D721Med (cell line): ENCODE data around the gene STX1A.
A peak's percentile ranks its signal among the peaks of the same experiment; 100 is the strongest.

Experiments
- DNase-seq: peaks from one replicate; pipeline ENCODE4 v3.0.0; 2011; ENCODE audit warnings: low spot score; ENCODE audit not compliant: insufficient read length
- FAIRE-seq: peaks from 2 replicates; lab custom pipeline; 2011; peaks lifted over from hg19 to GRCh38; lab: Jason Lieb, UNC
- CTCF ChIP-seq: IDR thresholded peaks from 2 replicates; pipeline ENCODE4 v1.5.1; 2012; ENCODE audit warnings: mild to moderate bottlenecking, control low read depth; ENCODE audit not compliant: insufficient read depth; ENCODE audit errors: missing control alignments

The STX1A gene

DNA sequence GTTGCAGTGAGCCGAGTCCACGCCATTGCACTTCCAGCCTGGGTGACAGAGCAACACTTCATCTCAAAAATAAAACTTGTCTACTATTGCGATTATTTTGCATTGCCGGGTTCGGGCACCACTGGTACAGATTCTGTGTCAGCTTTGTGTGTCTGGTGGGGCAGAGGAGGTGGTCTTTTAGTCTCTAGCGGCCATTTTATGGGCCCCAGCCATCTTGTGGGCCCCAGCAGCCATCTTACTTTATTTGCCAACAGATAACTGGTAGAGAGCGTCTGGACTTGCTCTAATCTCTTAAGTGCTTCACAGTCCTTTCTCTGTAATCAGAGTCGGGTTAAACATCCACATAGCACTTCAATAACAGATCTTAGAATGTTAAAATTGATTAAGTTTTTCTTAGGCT, 31.2 kb downstream of the STX1A start:
- TF ChIP-seq CTCF: no peak
- DNase-seq (no peak), FAIRE-seq (no peak)

DNA sequence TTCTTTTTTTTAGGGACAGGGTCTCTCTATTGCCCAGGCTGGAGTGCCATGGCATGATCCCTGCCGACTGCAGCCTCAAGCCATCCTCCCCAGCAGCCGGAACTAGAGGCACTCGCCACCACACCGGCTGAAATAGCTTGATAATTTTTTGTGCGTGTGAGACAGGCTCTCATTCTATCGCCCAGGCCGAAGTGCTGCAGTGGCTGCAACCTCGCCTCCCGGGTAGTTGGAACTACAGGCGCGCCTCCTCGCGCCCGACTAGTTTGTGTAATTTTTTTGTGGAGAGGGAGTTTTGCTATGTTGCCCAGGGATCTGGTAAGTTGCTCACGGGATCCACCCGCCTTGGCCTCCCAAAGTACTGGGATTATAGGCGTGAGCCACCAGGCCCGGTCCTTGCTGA, 34.2 kb downstream of the STX1A start:
- TF ChIP-seq CTCF: no peak
- DNase-seq (no peak), FAIRE-seq (no peak)

DNA sequence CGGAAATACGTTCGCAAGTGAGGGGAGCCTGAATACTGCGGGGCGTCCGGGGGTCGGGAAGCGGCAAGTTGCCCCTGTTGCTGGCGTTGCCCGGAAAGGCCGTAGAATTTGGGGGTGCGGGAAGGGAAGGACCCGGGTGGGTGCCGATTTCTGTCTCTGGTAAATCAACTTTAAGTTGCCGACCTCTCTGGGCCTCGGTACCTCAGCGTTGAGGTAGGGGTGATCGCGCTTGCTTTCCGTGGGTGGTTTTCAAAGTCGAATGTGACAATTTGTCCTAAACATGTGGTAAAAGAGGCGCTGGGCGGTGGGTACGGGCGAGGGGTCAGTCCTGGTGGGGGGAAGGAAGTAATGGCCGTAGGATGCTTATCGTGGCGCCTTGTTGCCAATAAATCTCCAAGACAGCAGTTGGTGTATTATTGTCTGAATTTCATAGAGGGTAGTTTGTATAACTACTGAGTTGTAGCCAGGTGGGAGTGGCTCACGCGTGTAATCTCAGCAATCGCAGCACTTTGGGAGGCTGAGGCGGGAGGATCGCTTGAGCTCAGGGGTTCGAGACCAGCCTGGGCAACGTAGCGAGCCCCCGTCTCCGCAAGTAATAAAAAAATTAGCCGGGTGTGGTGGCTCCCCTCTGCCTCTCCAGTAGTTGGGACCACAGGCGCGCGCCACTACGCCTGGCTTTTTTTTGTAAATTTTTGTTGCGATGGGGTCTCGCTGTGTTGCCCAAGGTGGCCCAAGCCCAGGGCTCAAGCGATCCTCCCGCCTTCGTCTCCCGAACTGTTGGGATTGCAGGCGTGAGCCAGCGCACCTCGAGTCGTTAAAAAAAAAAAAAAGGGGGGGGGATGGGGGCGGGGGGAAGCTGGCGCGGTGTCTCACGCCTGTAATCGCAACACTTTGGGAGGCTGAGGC, 35.4 kb downstream of the STX1A start:
- FAIRE-seq (no peak), DNase-seq (no peak)
- no peak for TF ChIP-seq CTCF

DNA sequence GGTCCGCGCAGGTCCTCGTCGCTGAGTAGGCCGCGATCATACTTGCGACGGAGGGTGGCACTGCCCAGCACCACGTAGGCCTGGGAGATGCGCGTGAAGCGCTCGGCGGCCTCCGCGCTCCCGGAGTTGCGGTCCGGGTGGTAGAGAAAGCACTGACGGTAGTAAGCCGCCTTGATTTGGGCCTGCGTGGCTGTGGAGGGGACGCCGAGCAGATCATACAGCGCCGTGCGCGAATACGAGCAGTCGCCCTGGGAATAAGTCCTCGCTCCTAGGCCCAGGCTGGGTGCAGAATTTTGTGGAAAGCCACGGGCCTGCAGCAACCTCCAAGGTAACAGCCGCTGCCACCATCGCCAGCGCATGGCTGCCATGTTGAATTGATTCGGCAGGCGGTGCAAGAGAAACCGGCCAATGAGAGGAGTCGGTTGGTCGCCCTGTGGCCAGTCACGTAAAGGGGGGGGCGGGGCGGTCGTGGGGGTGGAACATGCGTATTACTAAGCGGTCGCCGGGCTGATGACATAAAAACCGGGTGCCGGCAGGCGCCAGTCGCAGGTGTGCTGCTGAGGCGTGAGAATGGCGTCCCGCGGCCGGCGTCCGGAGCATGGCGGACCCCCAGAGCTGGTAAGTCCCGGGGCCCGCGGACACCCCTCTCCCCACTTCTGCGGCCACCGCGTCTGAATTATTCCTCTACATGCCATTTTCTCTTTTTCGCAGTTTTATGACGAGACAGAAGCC, 36.2 kb downstream of the STX1A start, which contains the start of the genes BUD23 and DNAJC30:
Gene BUD23 (plus strand): TSS at position 542 of the 732 bp plus-strand sequence. CDS start 29 bp downstream, at position 571.
Gene DNAJC30 (minus strand): TSS at position 398 of the 732 bp plus-strand sequence. CDS start 30 bp downstream, at position 368.
- TF ChIP-seq CTCF: no peak
- FAIRE-seq (no peak), DNase-seq (peak; percentile 93)

- DNase-seq (no peak), FAIRE-seq (no peak)
- no peak for TF ChIP-seq CTCF
Measured at GRCh38 chr7:73682745-73683055, 36.8 kb downstream of the STX1A start.

GRCh38 chr7:73681031-73681430, 38.4 kb downstream of the STX1A start:
- FAIRE-seq: no peak
- DNase-seq: no peak
- TF ChIP-seq CTCF: no peak

DNA sequence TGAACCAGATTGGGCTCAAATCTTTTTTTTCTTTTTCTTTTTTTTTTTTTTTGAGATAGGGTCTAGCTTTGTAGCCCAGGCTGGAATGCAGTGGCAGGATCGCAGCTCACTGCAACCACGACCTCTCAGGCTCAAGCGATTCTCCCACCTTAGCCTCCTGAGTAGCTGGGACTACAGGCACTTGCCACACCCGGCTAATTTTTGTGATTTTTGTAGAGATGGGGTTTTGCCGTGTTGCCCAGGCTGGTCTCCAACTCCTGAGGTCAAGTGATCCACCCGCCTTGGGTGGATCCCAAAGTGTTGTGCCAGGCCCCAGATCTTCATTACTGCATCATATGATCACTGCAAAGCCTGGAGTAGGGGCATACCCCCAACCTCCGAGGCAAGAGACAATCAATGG, 39.0 kb downstream of the STX1A start:
- TF ChIP-seq CTCF: no peak
- FAIRE-seq (no peak), DNase-seq (no peak)
